ENCODE data around the gene CELF2. TPM values are rescaled to one million over a fixed set of nuclear protein-coding genes. Genes with fewer than 3 reads are reported as not detected.

Gene CELF2
- total and polyA plus RNA-seq, 2 of the 4 experiments (the other 2 are of a cell fraction): 3.5 to 6.6 TPM

DNA sequence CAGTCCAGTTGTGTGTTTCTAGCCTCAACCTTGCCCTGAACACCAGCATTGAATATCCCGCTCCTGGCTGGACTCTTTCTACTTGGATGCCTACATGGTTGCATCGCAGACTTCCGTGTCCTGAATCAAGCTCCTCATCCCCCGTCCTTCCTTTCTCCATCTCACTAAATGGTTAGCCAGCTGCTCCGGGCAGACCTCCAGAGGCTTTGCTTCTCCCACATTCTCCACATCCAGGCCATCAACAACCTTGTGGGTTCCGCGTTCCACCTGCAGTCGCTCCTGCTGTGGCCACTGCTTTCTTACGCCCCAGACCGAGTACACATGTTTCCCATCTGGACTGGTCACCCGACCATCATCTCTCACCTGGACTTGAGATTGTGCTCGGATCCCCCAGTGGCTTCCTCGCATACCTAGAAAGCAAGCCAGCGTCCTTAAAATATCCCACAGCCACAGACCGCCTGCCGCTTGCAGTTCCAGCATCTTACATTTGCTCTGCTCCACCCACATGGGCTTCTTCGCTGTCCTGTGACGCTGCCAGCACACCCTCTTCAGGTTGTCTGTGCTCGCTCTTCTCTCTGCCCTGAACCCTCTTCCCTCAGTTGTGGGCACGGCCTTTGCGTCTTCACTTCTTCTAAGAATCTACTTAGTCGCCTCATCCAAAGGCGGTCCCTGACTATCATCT lies 25.9 kb downstream of the CELF2 start:
- dilution Hi-C loops (cut with HindIII; ENCODE audit: low sequenced_read_pairs, unreplicated experiment) (no loop called here), in situ Hi-C loops (cut with MboI; ENCODE audit: low sequenced_read_pairs) (no loop called here), intact Hi-C loops (cut with micrococcal nuclease) (no loop called here)
- Histone ChIP-seq H3K4me2 (ENCODE audit: low read depth, low read length) (no peak overlapping the region), H3K9me3 (ENCODE audit: control insufficient read depth, insufficient read depth, low read length) (no peaks in the 10 kb centered on the region), H3K18ac (ENCODE audit: low read depth, low read length) (no peak overlapping the region), H3K27ac (ENCODE audit: insufficient read depth, low read length) (no peak overlapping the region), H2AFZ (replicated peaks; ENCODE audit: low read length, poor library complexity) (no peak overlapping the region), H3K23ac (ENCODE audit: low read depth, low read length) (no peak overlapping the region), H3K79me1 (ENCODE audit: low read depth in 1 of 2, low read length in 2 of 2) (no peaks in the 10 kb centered on the region), H2BK15ac (ENCODE audit: low read depth, low read length) (no peak overlapping the region), H2BK20ac (ENCODE audit: low read depth, low read length) (no peak overlapping the region), H2AK9ac (replicated peaks; ENCODE audit: low read depth, low read length, poor library complexity) (no peak overlapping the region), H3K27me3 (ENCODE audit: control insufficient read depth, insufficient read depth, low read length) (peaks cover 2% of the 10 kb centered on the region; the same call in 1 of the 2 replicates), H3K56ac (ENCODE audit: extremely low read depth, insufficient read depth, low read length) (no peak overlapping the region), H4K91ac (ENCODE audit: insufficient read depth, low read depth, low read length) (no peak overlapping the region), H3K14ac (replicated peaks; ENCODE audit: low read depth, low read length) (no peak overlapping the region), H3K4me1 (ENCODE audit: control insufficient read depth, insufficient read depth, low read length) (no peaks in the 10 kb centered on the region), H3K36me3 (ENCODE audit: control insufficient read depth, insufficient read depth, low read length) (no peaks in the 10 kb centered on the region), H4K5ac (ENCODE audit: low read depth, low read length) (no peak overlapping the region), H3K9me1 (ENCODE audit: insufficient read depth, low read length) (no peaks in the 10 kb centered on the region), H2AK5ac (ENCODE audit: low read depth, low read length) (no peak overlapping the region), H4K20me1 (ENCODE audit: insufficient read depth, low read length) (no peaks in the 10 kb centered on the region), H4K8ac (ENCODE audit: low read depth in 2 of 2, low read length in 2 of 2) (no peak overlapping the region), H2BK5ac (ENCODE audit: low read depth, low read length, poor library complexity, severe bottlenecking) (no peak overlapping the region), H3K4ac (ENCODE audit: low read depth, low read length) (no peak overlapping the region), H3K9ac (ENCODE audit: low read depth, low read length) (no peak overlapping the region), H3K4me3 (ENCODE audit: insufficient read depth, low read depth, low read length) (no peak overlapping the region), H2BK120ac (ENCODE audit: low read depth, low read length) (no peak overlapping the region)
- DNase-seq (no peak), ATAC-seq (ENCODE audit: low read depth) (no peak)
- 91% methylated on average over 13 of the region's 23 CpGs; no CpG with 5 or more reads in 1 of the 2 experiments for WGBS, 2 experiments (ENCODE audit: extremely low coverage in 2 of 2, insufficient read length in 1 of 2)
- TF ChIP-seq CTCF (conservative IDR thresholded peaks at IDR 0.05; ENCODE audit: low read depth, low read length) (no peak), SMC3 (IDR thresholded peaks at IDR 0.05; ENCODE audit: low read depth, low read length) (no peak), RCOR1 (IDR thresholded peaks at IDR 0.05; ENCODE audit: insufficient replicate concordance, low read length) (no peak), RFX5 (IDR thresholded peaks at IDR 0.05; ENCODE audit: low read depth, low read length) (no peak), CEBPB (IDR thresholded peaks at IDR 0.05; ENCODE audit: low read depth, low read length) (no peak), BHLHE40 (IDR thresholded peaks at IDR 0.05; ENCODE audit: low read depth, low read length) (no peak), MXI1 (IDR thresholded peaks at IDR 0.05; ENCODE audit: borderline replicate concordance, low read depth, low read length) (no peak), MAZ (IDR thresholded peaks at IDR 0.05; ENCODE audit: borderline replicate concordance, low read depth, low read length) (no peak), USF2 (IDR thresholded peaks at IDR 0.05; ENCODE audit: low read depth, low read length) (no peak), POLR2A (IDR thresholded peaks at IDR 0.05; ENCODE audit: low read depth, low read length) (no peak), NFE2L2 (IDR thresholded peaks at IDR 0.05; ENCODE audit: low read depth, low read length) (no peak), RAD21 (IDR thresholded peaks at IDR 0.05; ENCODE audit: low read length) (no peak), FOS (IDR thresholded peaks at IDR 0.05; ENCODE audit: low read depth, low read length) (no peak), MAFK (IDR thresholded peaks at IDR 0.05; ENCODE audit: low read depth, low read length) (no peak), CHD1 (IDR thresholded peaks at IDR 0.05; ENCODE audit: low read depth, low read length) (no peak)
- TF ChIP-seq, protein P1, sequence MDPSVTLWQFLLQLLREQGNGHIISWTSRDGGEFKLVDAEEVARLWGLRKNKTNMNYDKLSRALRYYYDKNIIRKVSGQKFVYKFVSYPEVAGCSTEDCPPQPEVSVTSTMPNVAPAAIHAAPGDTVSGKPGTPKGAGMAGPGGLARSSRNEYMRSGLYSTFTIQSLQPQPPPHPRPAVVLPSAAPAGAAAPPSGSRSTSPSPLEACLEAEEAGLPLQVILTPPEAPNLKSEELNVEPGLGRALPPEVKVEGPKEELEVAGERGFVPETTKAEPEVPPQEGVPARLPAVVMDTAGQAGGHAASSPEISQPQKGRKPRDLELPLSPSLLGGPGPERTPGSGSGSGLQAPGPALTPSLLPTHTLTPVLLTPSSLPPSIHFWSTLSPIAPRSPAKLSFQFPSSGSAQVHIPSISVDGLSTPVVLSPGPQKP (IDR thresholded peaks at IDR 0.05; ENCODE audit: borderline replicate concordance, low read depth, low read length): no peak
- CTCF ChIA-PET: no interaction called here
- BruUV-seq (replicated peaks): no TSS peak
- POLR2A ChIA-PET (ENCODE audit: unreplicated experiment): no interaction called here
